GM12891 (cell line): ENCODE results near the gene ARHGAP9.

Experiments used
- POLR2A ChIP-seq: IDR thresholded peaks from 2 replicates; pipeline ENCODE4 v1.6.1; 2011; ENCODE audit warnings: low read depth, low read length, control low read depth
- POLR2AphosphoS5 ChIP-seq: IDR thresholded peaks from 2 replicates; pipeline ENCODE4 v1.6.1; 2011; ENCODE audit warnings: low read depth, low read length, control low read depth
- SPI1 ChIP-seq: IDR thresholded peaks from 2 replicates; pipeline ENCODE4 v1.6.1; 2011; ENCODE audit warnings: low read depth, low read length, control low read depth
- TAF1 ChIP-seq: IDR thresholded peaks from 2 replicates; pipeline ENCODE4 v1.6.1; 2011; ENCODE audit warnings: low read depth, low read length, control low read depth

DNA sequence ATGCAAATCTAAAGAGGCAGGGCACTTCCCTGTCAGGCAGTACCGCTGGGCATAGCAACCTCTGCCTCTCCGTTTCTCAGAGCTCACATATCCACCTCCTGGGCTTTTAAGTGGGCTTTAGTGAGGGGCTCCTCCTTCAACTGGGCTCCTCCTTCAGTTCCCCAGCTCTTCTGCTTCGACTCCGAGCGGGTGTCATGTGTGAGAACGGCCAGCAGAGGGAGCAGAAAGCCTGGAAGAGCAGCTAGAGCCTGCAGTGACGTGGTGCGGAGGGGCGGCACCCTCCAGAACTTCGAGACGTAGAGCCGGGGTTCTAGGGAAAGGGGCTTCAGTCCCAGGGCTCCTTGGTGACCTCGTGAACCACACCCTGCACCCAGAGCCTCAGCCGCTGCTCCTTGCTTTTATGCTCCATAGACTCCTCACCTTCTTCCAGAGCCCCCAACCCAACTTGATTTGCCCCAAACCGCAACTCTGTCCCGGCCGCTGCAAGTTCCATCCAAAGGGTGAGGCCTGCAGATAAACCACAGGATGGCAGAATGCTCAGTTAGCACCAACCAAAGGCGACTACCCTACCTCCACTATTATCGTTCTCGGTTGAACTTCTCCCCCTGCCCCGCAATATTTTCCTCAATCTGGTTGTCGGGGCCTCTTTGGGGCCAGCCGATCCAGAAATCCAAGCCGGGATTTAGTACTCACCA is 20.5 kb downstream of the ARHGAP9 start:
- TF ChIP-seq POLR2A (0 out of 2 replicates have a peak, but pooled peaks have one; percentile 1), SPI1 (peak; percentile 31; the same call in 1 of the 2 replicates), TAF1 (no peak), POLR2AphosphoS5 (no peak)
